Lung (tissue), 12 donors: ENCODE data around the gene FADS1. TPM values are rescaled to one million over a fixed set of nuclear protein-coding genes. Genes with fewer than 3 reads are reported as not detected.
A peak's percentile ranks its signal among the peaks of the same experiment; 100 is the strongest.

Experiments used
- ATAC-seq: fragments of 200-7000 bp; cut with Tn5 transposase; one replicate; pipeline ENCODE4 v1.9.1; 2020; ENCODE audit warnings: moderate number of reproducible peaks; ENCODE audit not compliant: insufficient read depth, low FRiP score
- DNase-seq, 3 donors: peaks; one replicate each; pipeline ENCODE4 v3.0.0-alpha.2; 2013 to 2017
- H3K27ac ChIP-seq, 2 donors: one replicate each; pipeline ENCODE4 v1.5.1; 2013; ENCODE audit warnings: mild to moderate bottlenecking in 2 of 2, moderate library complexity in 2 of 2, control low read depth in 1 of 2, inconsistent platforms in 1 of 2, low read depth in 1 of 2, low read length in 1 of 2
- H3K27me3 ChIP-seq, 3 donors: one replicate each; pipeline ENCODE4 v1.5.1; 2013; ENCODE audit warnings: low read length in 2 of 3; ENCODE audit not compliant: control insufficient read depth in 3 of 3, insufficient read depth in 3 of 3
- H3K36me3 ChIP-seq, 4 donors: one replicate each; pipeline ENCODE4 v1.5.1; 2013; ENCODE audit warnings: low read length in 4 of 4, mild to moderate bottlenecking in 1 of 4, moderate library complexity in 1 of 4; ENCODE audit not compliant: control insufficient read depth in 4 of 4, insufficient read depth in 4 of 4
- H3K4me1 ChIP-seq, 5 donors: one replicate each; pipeline ENCODE4 v1.5.1; 2013; ENCODE audit warnings: low read length in 5 of 5, mild to moderate bottlenecking in 2 of 5, moderate library complexity in 1 of 5; ENCODE audit not compliant: control insufficient read depth in 5 of 5, insufficient read depth in 5 of 5
- H3K4me3 ChIP-seq: one replicate; pipeline ENCODE4 v1.5.1; 2013; ENCODE audit warnings: mild to moderate bottlenecking, control low read depth, moderate library complexity
- H3K9ac ChIP-seq, 2 donors: one replicate each; pipeline ENCODE4 v1.5.1; 2013; ENCODE audit warnings: low read length in 2 of 2, control low read depth in 1 of 2; ENCODE audit not compliant: insufficient read depth in 1 of 2
- H3K9me3 ChIP-seq, 4 donors: one replicate each; pipeline ENCODE4 v1.5.1; 2013; ENCODE audit warnings: low read length in 3 of 4, mild to moderate bottlenecking in 1 of 4, moderate library complexity in 1 of 4; ENCODE audit not compliant: control insufficient read depth in 4 of 4, insufficient read depth in 3 of 4
- CTCF ChIP-seq: IDR thresholded peaks from 2 replicates; pipeline ENCODE4 v1.5.1; 2012; ENCODE audit warnings: mild to moderate bottlenecking; ENCODE audit errors: control extremely low read depth, extremely low read depth
- WGBS, 2 donors: extraction: QIAGEN DNeasy Blood & Tissue Kit; methylation state at CpG; one replicate each; pipeline ENCODE4 v1.1.7; 2013; 5-methylcytosine and 5-hydroxymethylcytosine counted together
- polyA plus RNA-seq, 2 donors: library from polyadenylated mRNA; stranded (reverse); fragments of 200-250 nt; gene quantifications; one replicate each; pipeline ENCODE4 v1.2.1, GENCODE V29; 2013
- total RNA-seq, 2 donors: library from RNA; depleted of rRNA in 1 of 2; stranded (reverse); fragments of >200 nt in 1 of 2; gene quantifications; one replicate each; pipeline ENCODE4 v1.2.1, GENCODE V29; 2014 to 2021
- donor health status: control.
- donor health status: control.
- donor health status: Bipolar disorder and iron deficiency.
- donor health status: healthy.
- donor health status: DM: yes; HTN: yes; CAD: no.

The FADS1 gene
- total and polyA plus RNA-seq, 4 donors = 35.1 to 102 (median 45.0) TPM

GRCh38 chr11:61851113-61851899 is 34.5 kb upstream of the FADS1 start:
- TF ChIP-seq CTCF = no peak
- WGBS, 2 donors = 90 to 97% methylated on average over 24 of the region's 24 CpGs
- Histone ChIP-seq H3K36me3 (peaks cover 0 to 40% (median 11%) of the 10 kb centered on the region in 4 donors), H3K9ac (no peak overlapping the region), H3K27me3 (no peaks in the 10 kb centered on the region), H3K27ac (peak overlapping the region in 1 of 2 donors; percentile 24), H3K4me3 (no peak overlapping the region), H3K4me1 (peaks cover 0 to 3% (median 0%) of the 10 kb centered on the region in 5 donors), H3K9me3 (no peaks in the 10 kb centered on the region)
- ATAC-seq = no peak
- no peak for DNase-seq

- TF ChIP-seq CTCF = no peak
- Histone ChIP-seq H3K4me1 (peaks cover 0 to 3% (median 0%) of the 10 kb centered on the region in 5 donors), H3K27me3 (no peaks in the 10 kb centered on the region), H3K9ac (no peak overlapping the region), H3K36me3 (peaks cover 0 to 40% (median 11%) of the 10 kb centered on the region in 4 donors), H3K4me3 (no peak overlapping the region), H3K9me3 (no peaks in the 10 kb centered on the region), H3K27ac (no peak overlapping the region)
- ATAC-seq (no peak), DNase-seq (no peak)
- 81 to 93% methylated on average over 7 of the region's 7 CpGs for WGBS, 2 donors
Measured at GRCh38 chr11:61850687-61851086, 33.9 kb upstream of the FADS1 start.

- 91 to 95% methylated on average over 9 of the region's 9 CpGs for WGBS, 2 donors
- ATAC-seq = no peak
- Histone ChIP-seq H3K4me3 (no peak overlapping the region), H3K4me1 (peaks cover 0 to 3% (median 0%) of the 10 kb centered on the region in 5 donors), H3K27ac (no peak overlapping the region), H3K9ac (no peak overlapping the region), H3K9me3 (no peaks in the 10 kb centered on the region), H3K36me3 (peaks cover 0 to 35% (median 9%) of the 10 kb centered on the region in 4 donors), H3K27me3 (no peaks in the 10 kb centered on the region)
- no peak for TF ChIP-seq CTCF
- DNase-seq = no peak
Measured at GRCh38 chr11:61848631-61849030, 31.8 kb upstream of the FADS1 start.
